Ovary (tissue), 3 donors: ENCODE results near the gene ATP6V1G3.

Experiments
- POLR2A ChIP-seq: fragments of 450-650 bp; IDR thresholded peaks from one replicate; pipeline ENCODE4 v1.6.1; 2017; ENCODE audit warnings: antibody characterized with exemption, mild to moderate bottlenecking, moderate library complexity
- TF ChIP-seq, protein P1 (sequence below), 3 donors: fragments of 450-650 bp in 2 of 3; fragments of 200-600 bp in 1 of 3; IDR thresholded peaks; one replicate each; pipeline versions ENCODE4 v1.5.1 to v1.8.0; 2016 to 2022; ENCODE audit warnings: antibody characterized with exemption in 3 of 3, mild to moderate bottlenecking in 1 of 3
- donor health status: DM: no; HTN: no; CAD: no.

- TF ChIP-seq POLR2A, result no peak
- TF ChIP-seq, protein P1, sequence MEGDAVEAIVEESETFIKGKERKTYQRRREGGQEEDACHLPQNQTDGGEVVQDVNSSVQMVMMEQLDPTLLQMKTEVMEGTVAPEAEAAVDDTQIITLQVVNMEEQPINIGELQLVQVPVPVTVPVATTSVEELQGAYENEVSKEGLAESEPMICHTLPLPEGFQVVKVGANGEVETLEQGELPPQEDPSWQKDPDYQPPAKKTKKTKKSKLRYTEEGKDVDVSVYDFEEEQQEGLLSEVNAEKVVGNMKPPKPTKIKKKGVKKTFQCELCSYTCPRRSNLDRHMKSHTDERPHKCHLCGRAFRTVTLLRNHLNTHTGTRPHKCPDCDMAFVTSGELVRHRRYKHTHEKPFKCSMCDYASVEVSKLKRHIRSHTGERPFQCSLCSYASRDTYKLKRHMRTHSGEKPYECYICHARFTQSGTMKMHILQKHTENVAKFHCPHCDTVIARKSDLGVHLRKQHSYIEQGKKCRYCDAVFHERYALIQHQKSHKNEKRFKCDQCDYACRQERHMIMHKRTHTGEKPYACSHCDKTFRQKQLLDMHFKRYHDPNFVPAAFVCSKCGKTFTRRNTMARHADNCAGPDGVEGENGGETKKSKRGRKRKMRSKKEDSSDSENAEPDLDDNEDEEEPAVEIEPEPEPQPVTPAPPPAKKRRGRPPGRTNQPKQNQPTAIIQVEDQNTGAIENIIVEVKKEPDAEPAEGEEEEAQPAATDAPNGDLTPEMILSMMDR (IDR thresholded peaks at IDR 0.05), result no peak
Measured at GRCh38 chr1:198498103-198498385, 42.4 kb downstream of the ATP6V1G3 start.
